GM19438 (cell line): ENCODE data around the gene SIDT2.
A peak's percentile ranks its signal among the peaks of the same experiment; 100 is the strongest.

ENCODE experiments used
- ATAC-seq: cut with Tn5 transposase; IDR thresholded peaks from one replicate; pipeline ENCODE4 v1.9.1; 2021; ENCODE audit warnings: low read depth; ENCODE audit not compliant: unreplicated experiment

Gene SIDT2

DNA sequence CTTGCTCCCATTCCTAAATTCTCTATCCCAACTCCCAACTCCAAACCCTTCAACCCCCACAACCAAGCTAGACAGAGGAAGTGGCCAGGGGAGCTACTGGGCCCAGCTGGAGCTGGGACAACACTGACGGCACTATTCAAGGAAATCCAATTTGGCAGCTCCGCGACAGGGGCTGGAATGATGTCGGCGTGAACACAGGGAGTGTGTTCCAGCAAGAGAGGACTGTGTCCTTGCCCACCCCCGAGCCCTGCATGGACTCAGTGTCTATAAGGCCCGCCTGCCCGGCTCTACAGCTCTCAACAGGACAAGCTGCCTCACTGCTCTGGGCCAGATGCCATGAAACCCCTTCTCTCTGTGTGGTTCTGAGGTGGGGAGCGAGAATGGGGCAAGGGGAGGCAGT lies 42.0 kb downstream of the SIDT2 start:
- ATAC-seq, result no peak

DNA sequence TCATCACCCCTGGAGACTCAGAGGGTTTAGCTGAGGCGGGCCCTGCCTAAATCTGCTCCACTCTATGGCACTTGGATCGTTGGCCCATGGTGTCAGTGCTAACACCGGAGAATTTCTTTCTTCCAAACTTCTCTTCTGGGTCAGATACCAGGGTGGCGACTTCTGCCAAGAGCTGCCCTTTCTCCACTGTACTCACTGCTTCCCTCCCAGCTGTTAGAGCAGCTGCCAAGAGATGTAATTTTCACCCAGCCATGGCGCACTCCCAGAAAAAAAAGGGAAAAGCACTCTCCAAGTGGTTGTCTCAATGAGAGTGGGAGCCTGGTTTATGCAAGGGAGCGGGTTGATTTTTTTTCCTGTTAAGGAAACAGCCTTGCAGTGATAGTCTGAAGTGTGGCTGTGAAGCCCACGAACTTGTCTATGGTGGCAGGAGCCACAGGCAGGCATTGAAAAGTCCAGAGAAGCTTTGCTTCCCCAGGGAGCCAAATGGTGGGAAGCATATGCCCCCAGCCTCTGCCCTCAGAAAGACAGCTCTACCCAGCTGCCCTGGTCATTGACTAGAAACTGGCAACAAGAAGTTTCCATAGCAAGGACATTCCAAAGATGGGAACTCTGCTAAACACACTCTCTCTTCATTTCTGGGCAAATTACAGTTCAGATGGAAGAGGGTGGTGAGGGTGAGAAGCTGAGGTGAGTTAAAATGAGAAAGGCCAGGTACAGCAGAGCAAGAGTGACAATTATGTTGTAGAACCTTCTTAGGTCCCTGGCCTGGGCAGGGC lies 42.6 kb downstream of the SIDT2 start:
- ATAC-seq, result no peak

DNA sequence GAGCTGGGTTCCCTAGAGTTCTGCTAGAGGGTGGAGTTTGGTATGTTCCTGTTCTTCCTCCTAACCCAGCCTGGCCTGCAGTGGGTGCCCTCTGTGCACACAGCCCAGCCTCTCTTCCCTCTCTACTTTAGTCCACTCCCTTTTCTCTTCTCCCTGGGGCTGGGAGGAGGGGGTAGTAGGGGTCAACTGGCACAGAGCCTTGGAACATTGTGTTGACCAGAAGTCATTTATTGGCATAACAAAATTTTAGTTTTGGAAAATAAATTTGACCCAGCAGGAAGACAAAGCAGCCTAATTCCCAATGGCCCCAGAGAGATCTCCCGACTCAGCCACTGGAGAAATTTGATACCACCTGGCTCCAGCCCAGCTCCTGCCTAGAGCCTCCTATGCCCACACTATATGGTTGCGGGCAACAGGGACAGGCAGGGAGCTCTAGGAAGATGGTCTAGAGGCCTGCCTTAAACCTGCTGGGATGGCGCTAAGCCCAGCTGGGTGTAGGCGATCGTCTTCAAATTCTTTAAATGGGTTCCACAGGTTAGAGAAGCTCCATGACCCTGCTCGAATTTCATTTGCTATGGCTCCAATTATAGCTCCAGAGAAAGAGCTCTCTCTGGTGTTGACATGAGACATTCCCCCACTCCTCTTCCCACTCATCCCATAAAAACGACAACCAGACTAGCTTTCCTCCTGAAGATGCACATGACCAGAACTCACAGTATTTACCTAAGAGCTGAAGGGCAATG lies 43.4 kb downstream of the SIDT2 start:
- no peak for ATAC-seq

DNA sequence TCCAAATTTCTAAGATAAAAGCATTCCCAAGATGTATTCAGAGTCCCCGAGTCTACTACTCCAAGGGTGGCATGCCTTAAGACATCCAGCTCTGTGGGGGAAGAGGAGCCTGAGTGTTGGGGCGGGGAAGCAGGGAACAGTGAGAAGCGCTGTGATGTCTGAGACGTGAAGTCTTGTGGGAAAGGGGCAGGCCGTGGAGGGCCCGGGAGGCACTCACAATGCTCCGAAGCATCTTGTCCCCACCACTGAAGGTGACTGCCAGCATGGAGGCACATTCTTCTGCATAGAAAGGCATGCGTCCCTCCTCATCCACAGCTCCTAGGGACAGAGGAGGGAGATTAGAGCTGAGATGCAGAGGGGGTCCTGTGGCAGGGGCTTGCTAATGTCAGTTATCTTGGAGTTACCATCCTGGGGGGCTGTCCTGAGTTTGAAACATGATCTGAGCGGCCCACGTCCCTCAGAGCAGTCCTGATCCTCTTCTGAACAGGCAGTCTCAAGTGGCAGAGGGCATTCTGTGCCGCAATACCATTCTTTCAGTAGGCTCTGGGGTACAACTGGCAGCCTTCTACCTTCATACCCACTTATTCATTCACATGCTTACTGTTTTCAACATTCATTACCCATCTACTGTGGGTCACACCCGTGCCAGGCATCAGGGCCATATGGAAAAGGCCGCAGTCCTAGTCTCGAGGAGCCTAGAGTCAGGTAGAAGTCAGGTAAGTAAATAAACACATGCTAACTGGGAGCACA lies 44.6 kb downstream of the SIDT2 start:
- no peak for ATAC-seq

DNA sequence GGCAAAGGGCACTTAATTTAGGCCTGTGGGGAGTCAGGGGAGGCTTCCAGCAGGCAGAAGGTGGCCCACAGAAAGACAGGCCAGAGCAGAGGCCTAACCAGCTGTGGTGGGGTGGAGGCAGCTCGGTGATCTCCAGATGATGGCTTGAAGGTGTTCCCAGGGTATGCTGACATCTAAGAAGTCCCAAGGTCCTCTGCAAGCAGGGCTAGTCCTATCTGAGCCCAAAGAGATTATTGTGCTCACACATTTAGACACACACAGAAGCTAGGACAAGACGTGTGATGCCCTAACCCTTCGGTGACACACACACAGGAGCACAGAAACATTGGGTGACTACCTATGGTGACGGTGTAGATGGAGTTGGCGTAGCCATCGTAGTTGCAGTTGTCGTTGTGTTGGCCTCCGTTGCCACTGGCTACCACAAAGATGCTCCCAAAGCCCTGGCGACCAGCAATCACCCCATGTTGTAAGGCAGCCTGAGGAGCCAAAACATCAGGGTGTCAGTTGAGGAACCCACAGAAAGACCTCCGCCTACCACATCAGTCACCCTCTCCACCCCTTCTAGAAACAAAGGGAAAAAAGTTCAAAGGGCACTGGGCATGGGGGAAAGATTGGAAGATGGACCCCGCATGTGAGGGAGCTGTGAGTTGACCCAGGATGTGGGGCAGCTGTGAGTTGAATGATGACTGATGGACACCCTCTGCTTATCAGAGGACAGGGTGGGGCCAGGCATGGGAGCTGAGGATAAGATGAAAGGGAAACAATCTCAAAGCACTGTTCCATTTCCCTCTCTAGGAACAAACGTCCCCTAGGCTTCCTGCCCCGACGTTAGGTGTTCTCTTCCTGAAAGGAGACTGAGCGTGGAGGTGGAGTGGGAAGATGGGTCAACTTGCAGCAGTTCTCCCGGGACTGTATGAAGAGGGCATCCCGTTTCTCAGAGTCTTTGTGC lies 45.5 kb downstream of the SIDT2 start:
- no peak for ATAC-seq

DNA sequence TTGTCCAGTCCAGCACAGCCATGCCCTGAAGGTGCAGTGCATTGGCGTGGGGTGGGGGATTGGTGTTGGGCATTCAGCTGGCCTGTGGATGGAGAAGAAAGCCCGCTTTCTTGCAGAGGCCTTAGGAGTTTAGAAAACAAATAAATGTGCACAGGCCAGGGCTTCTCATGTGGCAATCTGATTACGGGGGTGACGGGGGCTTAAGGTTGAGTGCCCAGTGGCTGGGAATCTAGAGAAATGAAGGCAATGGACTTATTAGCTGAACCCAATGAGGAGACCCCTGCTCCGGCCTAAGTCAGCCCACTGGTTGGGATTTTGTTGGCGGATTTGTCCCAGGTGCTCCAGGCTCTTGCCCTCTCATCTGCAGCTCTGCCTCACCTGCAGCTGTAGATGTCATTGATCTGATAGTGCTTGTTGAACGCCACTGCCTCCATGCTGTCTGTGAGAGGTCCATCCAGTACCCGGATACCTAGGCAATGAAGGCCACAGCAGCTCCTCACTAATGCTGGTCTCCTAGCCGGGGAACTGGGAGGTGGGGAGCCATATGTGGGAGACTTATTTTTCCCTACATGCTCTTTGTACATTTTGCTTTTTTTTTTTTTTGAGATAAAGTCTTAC lies 47.1 kb downstream of the SIDT2 start:
- no peak for ATAC-seq

DNA sequence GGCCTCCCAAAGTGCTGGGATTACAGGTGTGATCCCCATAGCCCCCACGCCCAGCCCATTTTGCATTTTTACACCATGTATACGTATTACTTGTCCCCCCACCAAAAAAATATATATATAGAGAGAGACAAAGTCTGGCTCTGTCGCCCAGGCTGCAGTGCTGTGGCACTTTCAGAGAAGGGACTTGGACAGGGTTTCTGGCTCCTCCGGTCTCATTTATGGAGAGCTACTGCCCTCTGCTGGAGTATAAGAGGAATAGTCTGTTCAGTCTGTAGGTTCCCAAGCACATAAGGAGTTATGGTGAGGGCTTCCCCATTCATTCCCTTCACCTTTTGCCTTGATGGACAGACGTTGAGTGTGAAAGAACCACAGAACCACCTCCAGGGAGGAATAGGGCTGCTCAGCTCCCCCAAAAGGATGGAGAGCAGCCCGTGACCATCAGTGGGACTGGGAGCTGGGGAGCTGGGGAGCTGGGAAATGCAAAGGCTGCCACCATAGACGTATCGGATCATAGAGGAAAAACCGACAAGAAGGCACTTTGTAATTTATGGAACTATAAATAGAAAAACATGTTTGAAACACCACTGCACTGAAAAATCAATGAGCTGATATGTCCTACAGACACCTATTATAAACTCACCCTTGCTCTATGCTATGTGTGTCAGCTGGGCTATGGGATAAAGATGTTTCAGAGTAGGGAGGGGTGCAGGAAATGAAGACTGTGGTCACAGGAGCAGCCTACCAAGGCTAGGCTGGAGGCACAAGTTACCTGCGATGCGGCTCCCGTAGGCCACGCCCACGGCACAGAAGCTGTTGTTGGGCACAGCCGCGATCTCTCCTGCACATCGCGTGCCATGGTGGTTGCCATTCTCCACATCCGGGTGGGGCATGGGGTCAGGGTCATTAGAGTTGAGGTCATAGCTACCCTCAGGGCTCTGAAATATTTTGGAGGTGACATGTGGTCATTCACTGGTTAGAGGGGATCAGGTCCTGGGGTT lies 48.1 kb downstream of the SIDT2 start:
- no peak for ATAC-seq

DNA sequence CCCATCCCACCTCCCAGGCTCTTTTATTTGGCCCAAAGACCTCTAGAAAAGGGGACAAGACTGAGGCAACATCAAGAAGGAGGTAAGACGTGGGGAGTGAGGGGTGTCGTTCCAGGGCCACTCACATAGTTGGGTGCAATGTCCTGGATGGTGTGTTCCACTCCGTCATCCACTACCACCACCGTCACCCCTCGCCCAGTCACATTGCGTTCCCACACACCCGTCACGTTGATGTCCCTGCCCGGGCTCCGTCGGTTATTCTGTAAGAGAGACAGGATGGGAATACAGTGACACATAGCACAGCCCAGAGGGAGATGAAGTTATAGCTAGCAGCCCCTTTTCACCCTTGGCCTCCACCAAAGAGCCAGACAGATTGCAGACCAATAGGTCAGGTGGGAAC lies 49.5 kb downstream of the SIDT2 start:
- no peak for ATAC-seq

DNA sequence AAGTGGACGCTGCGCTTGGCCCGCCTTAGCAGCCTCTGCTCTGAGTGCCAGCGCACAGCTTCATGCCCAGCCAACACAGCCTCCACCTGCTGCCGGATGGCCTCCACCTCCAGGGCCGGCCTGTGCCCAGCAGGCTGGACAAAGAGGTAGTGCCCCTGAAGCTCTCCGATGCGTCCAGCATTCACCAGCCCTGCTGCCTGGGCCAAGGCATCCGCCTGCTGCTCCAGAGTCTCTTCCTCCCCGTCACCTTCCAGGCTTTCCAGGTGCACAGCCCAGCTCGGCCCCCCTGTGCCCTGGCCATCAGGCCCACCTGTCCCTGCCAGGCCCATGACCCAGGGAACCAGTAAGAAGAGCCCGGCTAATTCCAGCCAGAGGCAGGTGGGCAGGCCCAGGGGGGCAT lies 50.9 kb downstream of the SIDT2 start:
- ATAC-seq, result no peak

DNA sequence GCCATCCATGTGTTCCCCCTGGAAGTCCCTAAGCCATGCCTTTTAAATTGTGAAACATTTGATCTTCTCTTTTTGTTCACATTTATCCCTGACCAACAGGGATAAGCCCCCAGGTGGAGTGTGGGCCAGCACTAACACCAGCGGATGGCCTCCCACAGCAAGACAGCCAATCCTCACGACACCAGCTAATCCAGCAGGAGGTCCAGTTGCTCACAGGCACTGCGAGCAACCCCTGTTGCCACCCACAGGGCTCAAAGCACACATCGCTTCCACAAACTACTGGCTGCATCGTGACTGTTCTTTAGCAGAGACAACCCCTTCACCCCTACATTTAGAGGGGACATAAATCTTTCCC lies 51.4 kb downstream of the SIDT2 start:
- ATAC-seq, result no peak

DNA sequence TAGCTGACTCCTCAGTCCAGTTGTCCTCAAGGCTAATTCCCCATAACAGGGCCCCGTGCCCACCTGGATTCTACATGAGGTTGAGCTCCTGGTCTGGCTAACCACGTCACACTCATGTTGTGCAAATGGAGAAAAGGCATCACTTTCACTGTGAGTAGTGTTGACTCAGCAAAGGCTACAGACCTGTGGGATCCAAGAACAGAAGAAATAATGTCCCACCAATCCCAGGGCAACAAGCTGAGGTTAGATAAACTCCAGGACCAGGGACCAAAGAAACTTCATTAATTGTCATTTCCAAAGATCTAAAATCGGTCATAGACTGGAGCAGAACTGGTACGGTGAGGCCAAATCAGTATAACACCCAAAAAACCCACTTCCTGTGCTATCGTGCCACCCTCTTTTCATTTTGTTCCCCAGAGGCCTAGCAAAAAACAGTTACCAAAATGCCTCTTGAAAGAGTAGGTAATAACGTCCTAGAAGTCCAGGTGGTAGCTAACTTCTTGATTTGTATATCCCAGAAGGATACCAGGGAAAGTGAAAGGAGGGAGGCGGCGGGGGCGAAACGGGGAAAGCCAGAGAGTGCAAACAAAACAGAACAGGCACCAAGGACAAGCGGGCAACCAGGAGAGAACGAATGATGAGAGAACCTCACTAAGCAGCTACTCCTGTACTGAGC lies 51.9 kb downstream of the SIDT2 start:
- no peak for ATAC-seq

DNA sequence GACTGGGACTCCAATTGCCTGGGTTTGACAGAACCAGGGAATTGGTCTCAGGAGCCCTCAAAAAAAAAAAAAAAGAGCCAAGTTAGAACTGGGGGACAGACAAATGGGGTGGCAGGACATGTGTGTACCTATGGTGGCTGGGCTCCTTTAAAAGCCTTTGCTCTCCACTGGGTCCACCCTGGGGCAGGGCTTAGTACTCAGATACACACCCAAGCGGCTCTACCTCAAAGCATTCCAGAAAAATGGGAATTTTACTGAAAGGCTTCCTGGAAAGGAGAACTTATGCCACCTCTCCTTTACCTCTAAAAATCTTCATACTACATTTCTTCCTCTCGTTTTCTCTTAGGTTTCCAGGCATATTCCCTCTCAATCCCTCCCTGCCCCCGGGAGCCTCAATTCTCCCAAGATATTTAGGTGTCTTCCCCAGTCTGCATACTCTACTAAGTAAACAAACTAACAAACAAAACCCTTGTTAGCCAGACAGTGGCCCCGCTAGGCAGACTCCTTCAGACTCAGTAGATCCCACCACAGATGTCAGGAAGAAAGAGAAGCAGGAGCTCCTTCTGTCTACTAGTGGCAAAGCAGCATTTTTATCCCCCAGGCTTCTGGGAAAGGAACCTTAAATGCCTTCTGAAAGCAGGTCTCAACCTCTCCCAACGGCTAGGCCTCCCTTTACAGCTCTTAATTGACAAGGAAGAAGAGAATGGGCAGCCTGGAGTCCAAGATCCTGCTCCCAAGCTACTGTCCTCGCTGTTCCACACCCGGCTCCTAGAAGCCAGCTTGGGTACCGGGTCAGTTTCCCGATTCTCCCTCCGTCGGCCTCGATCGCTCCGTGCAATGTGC lies 52.7 kb downstream of the SIDT2 start:
- no peak for ATAC-seq

DNA sequence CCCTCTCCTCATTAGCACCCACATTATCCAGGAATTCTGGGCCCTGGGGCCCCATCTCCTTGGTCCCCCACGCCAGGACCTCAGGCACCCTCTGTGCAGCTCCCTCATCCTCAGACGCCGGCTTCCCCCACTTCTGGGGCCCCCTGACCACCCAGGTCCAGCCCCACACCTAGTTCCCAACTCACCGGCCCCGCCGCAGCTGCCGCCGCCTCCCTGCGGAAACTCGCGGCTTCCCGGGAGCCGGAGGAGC lies 53.2 kb downstream of the SIDT2 start, which contains the start of gene PCSK7:
PCSK7 (minus strand) TSS at position 232 of the 250 bp plus-strand sequence. CDS start 2,229 bp downstream, outside the sequence.
- no peak for ATAC-seq

DNA sequence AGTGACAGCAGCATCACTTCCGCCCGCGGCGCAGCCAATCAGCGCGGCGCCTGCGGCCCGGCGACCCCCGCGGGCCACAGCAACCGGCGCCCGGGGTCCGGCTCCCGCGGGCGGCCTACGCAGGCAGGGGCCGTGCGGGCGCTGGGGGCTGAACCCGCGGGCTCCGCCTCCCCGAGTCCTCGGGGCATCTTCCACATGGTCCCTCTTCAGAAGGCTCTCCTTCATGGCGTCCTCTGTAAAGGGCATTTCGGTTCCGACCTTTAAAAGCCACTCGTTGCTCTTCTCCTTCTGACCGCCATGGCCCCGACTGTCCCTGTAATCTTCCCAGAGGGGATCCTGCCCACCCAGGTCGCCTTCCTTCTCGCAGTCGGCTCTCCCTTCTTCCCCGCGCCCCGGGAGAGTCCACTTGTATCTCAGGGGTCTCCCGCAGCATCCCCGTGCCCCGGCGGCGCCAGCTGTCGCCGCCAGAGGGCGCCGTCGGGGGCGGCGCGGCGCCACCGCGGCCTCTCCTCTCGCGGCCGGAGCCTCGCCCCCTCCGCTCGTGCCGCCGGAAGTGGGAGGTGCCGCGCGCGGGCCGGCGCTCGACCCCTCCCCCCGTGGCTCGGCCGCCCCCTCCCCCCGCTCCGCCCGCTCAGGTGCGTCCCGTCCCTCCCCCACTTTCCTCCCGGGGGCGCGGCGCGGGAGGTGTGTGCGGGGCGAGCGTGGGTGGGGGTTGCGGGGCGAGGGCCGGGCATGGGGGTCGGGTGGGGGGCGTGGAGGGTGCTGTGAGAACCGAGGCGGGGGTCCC lies 53.7 kb downstream of the SIDT2 start, which contains the start of gene RNF214:
RNF214 (plus strand) TSS at position 580 of the 787 bp plus-strand sequence. CDS start 1,602 bp downstream, outside the sequence.
- ATAC-seq, result peak; percentile 68

DNA sequence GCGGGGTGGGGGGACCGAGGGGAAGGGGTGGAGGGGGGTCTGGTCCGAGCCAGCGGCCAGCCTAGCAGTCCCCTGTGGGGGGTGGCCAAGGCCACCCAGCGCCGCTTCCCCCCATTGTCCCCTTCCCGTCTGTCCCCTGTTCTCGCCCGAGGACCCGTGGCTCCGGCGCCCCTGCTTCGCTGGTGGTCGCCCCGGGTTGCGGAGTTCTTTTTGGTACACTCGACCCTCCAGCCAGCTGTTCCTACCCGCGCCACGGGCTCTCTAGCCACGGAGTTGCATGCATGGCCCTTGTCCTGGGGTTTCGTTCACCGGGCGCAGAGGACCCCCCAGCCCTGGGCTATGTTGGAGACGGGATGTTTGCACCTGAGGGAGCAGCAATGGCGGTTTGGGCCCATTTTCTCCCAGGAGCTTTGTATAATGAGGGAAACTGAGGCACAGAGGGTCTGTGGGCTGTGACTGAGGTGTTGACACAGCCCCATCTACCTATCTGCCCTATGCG lies 54.4 kb downstream of the SIDT2 start:
- ATAC-seq, result no peak

DNA sequence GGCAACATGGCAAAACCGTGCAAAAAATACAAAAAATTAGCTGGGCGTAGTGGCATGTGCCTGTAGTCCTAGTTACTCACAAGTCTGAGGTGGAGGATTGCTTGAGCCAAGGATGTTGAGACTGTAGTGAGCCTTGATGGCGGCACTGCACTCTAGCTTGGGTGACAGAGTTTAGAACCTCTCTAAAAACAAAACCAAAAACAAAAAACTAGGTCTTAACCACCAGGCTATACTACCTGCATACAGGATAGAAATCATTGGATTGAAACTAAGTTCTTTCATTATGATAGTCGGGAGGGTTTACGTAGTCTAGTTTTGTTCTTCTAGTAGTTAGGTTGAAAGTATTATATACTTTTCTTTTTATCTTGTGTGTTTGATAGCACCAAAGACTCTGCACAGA lies 59.7 kb downstream of the SIDT2 start:
- no peak for ATAC-seq
